Cortex of kidney (tissue), 1 donor: ENCODE measurements around the gene RANBP9.

Source experiments
- DNase-seq: peaks from one replicate; lab custom pipeline; 2025; lab: John Stamatoyannopoulos, UW

RANBP9 gene

DNA sequence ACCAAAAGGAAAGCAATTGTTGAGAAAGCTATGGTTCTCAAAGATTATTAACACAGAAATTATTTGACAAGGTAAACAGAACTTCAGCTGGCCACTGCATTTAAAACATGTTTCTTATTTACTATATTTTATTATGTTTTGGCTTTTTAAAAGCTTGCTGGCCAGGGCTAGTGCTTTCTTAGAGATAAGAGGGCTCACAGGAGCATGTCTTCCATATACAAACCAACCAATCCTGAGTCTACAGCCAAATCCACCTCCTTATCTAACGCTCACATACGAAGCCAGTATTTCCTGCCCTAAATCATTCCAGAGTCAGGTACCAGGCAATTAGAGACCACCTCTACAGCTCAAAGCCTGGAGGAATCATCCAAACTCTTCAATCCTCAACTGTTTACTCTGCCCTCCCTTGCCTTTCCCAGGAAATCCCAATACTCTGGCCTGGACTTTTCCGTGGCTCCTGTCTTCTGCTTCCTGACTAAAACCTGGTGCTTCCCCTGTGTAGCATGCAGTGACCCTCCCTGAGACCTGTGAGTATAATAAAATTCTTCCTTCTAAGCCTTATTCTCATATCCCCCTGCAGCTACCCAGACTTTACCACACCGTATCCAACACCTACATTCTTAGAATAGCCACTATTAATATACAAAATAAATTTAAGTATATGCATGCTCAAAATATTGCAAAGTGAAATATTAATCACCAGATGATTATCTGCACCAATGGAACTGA, 33.2 kb downstream of the RANBP9 start:
- no peak for DNase-seq

DNA sequence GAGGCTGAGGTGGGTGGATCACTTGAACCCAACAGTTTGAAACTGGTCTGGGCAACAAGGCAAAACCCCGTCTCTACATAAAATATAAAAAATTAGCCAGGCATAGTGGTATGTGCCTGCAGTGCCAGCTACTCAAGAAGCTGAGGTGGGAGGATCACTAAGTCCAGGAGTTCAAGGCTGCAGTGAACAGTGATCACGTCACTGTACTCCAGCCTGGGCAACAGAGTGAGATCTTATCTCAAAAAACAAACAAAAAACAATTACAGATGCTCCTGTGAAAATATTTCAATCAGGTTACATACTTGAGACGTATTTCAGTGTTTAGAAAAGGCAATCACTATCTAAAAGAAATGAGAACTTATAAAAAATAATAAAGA, 33.8 kb downstream of the RANBP9 start:
- no peak for DNase-seq

DNA sequence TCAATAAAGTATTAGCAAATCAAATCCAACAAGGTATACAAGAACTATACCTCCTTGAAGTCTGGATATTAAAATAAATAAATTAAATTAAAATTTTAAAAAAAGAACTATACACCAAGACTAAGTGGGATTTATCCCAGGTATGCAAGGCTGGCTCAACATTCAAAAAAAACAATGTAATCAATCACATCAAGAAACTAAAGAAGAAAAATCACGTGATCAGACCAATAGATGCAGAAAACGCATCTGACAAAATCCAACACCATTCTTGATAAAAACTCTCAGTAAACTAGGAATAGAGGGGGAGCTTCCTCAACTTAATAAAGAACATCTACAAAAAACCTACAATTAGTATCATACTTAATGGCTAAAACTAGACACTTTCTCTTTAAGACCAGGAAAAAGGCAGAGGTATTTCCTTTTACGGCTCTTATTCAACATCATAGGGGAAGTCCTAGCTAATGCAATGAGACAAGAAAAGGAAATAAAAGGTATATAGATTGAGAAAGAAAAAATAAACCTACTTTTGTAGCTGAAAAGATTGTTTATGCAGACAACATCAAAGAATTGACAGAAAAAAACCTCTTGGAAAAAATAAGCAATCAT, 35.0 kb downstream of the RANBP9 start:
- no peak for DNase-seq

DNA sequence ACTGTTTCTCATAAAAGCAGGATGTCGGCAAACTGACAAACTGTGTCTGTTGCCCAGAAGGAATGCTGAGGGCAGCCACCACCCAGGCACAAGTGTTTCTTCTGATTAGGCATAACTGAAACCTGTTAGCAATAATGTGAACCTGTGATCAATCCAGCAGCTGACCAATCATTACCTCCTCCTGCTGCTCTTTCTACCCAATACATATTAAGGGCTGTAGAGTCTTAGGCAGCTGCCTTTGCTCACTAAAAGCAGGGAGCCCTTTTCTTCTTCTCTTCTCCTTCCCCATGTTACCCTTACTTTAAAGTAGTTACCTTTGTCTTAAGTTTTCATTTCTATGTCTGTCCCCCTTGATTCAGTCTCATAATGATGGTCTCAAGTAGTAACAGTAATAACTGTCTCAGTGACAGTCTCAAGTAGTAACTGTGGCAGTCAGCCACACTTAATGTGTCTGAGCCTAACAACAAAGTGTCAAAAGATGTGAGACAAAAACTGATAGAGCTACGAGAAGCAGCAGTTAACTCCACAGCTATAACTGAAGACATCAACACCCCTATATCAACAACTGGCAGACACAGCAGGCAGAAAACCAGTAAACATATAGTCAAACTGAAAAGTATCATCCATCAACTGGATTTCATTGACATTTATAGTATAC, 37.0 kb downstream of the RANBP9 start:
- DNase-seq: no peak

- DNase-seq: no peak
Observed at GRCh38 chr6:13673825-13674444, 37.7 kb downstream of the RANBP9 start.

DNA sequence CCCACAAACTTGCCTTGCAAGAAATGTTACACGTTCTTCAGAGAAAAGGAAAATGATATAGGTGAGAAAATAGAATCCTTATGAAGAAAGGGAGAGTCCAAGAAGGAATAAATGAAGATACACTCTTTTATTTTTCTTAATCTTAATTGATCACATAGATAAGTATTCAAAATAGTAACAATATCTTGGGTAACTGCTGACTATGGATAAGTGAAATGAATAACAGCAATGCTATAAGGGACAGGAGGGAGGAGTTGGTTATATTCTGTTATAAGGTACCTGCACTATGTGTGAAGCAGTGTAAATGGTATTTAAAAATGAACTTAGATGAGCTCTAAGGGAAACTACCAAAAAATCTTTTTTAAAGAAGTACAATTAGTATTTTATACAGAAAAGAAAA, 38.3 kb downstream of the RANBP9 start:
- DNase-seq: no peak

- no peak for DNase-seq
Observed at GRCh38 chr6:13672904-13673303, 38.7 kb downstream of the RANBP9 start.

GRCh38 chr6:13671548-13672127, 40.0 kb downstream of the RANBP9 start:
- DNase-seq: no peak

DNA sequence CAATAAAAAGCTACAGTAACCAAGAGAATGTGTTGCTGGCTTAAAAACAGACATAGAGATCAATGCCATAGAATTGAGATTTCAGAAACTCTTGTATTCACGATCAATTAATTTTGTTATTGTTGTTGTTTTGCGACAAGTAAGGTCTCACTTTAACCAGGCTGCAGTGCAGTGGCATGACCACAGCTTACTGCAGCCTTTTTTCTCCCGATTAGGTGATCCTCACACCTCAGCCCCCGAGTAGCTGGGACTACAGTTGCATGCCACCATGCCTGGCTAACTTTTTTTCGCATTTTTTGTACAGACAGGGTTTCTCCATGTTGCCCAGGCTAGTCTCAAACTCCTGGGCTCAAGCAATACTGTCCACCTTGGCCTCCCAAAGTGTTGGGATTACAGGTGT, 42.2 kb downstream of the RANBP9 start:
- no peak for DNase-seq

DNA sequence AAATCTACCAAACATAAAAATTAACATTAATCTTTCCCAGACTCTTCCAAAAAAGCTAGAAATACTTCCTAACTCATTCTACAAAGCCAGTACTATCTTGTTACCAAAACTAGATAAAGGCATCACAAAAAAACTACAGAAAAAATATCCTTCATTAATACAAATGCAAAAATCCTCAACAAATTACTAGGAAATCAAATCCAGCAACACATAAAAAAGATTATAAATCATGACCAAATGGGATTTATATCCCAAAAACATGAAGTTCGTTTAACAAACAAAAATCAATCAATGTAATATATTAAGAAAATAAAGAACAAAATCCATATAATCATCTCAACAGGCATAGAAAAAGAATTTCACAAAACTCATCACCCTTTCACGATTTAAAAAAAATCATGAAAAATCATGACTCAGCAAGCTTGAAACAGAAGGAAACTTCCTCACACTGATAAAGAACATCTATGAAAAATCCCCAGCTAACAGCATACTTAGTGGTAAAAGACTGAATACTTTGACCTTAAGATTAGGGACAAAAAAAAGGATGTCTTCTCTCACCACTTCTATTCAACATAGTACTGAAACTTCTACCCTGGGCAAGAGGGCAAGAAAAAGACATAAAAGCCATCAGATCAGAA, 43.2 kb downstream of the RANBP9 start:
- DNase-seq: no peak

DNA sequence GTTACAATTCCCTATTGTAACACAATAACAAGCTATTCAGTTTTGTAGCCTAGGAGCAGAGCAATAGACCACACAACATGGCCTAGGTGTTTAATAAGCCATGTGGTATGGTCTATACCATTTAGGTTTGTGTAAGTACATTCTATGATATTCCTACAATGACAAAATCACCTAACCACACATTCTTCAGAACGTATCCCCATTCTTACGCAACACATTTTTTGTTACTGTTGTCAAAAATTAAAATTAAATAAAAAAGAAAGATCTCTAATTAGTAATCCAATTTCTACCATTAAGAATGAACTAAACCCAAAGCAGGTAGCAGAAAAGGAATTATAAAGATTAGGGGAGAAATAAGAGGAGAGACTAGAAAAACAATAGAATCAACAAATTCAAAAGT, 44.0 kb downstream of the RANBP9 start:
- DNase-seq: no peak

GRCh38 chr6:13666194-13667105, 45.2 kb downstream of the RANBP9 start:
- DNase-seq: no peak

GRCh38 chr6:13664703-13665352, 46.8 kb downstream of the RANBP9 start:
- no peak for DNase-seq

DNA sequence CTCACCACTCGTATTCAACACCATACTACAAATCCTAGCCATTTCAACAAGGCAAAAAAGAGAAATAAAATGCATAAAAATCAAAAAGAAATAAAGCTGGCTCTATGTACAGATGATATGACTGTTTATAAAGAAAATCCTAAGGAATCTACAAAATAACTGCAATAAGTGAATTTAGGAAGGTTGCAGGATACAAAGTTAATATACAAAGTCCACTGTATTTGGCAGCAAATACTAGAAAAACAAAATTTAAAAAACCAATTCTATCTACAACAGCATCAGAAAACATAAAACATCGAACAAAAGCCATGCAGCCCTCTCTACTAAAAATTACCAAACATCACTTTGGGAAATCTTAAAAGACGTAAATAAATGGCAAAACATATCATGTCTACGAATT, 47.6 kb downstream of the RANBP9 start:
- DNase-seq: no peak

DNA sequence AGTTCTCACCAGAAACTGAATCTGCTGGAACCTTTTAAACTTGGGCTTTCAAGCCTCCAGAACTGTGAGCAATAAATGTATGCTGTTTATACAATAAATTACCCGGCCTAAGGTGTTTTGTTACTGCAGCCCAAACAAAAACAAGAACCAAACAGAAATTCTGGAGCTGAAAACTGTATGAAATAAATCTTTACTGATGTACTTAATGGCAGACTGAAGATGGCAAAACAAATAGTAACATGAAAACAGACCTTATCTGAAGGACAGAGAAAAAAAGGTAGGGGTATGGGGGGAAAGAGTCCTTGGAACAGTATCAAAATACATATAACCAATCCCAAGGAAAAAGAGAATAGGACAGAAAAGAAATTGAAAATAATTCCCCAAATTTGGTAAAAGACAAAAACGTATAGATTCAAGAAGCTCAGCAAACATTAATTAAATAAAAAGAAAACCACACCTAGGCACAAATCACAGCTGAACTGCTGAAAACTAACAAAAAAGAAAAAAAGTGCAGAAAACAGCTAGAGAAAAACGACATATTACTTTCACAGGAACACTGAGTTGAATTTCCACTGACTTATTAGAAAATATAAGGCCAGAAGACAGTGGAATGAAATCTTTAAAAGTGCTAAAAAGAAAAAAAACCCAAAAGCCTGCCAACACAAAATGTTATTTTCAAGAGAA, 48.8 kb downstream of the RANBP9 start:
- no peak for DNase-seq

GRCh38 chr6:13661647-13662046, 50.0 kb downstream of the RANBP9 start:
- DNase-seq: no peak

- no peak for DNase-seq
Observed at GRCh38 chr6:13660893-13661292, 50.7 kb downstream of the RANBP9 start.

GRCh38 chr6:13660273-13660672, 51.4 kb downstream of the RANBP9 start:
- no peak for DNase-seq

- no peak for DNase-seq
Observed at GRCh38 chr6:13655700-13656099, 55.9 kb downstream of the RANBP9 start.

DNA sequence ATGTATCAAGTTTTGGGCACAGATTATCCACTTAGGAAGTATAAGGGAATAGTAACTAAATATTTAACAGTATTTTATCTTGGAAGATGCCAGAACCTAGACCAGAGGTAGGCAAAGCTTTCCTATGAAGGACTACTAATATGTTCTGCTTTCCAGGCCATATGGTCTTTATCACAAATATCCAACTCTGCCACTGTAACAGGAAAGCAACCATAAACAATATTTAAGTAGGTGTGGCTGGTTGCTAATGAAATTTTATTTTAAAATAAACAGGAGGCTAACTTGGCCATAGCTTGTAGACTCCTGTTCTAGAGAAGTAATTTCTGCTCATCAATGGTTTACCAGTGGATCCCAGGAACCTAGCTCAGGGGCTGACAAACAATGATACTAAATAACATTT, 57.1 kb downstream of the RANBP9 start:
- no peak for DNase-seq
